DND-41 (cell line): ENCODE data around the gene ZNF783.
"Not testable (repeated sequence)": the region's sequence is repeated elsewhere in the genome, so short reads cannot be mapped to it uniquely, and the experiment has no call there.

Experiments used
- ATAC-seq: fragments of 200-7000 bp; cut with Tn5 transposase; 3 replicates; pipeline ENCODE4 v1.9.1; 2021; ENCODE audit warnings: low read depth; ENCODE audit not compliant: insufficient read depth
- DNase-seq: peaks from one replicate; pipeline ENCODE4 v3.0.0-alpha.2; 2020
- H2AFZ ChIP-seq: 2 replicates; pipeline ENCODE4 v1.6.0; 2012; ENCODE audit warnings: low read depth, low read length
- H3K27ac ChIP-seq: 2 replicates; pipeline ENCODE4 v1.5.1; 2012; ENCODE audit warnings: low read length, inconsistent platforms
- H3K27me3 ChIP-seq: fragments of 200-600 bp; sonication (generic); 2 replicates; pipeline ENCODE4 v1.6.0; 2012; ENCODE audit warnings: low read length, mild to moderate bottlenecking, inconsistent platforms; ENCODE audit not compliant: insufficient read depth, poor library complexity
- H3K36me3 ChIP-seq: 2 replicates; pipeline ENCODE4 v1.5.1; 2012; ENCODE audit warnings: low read length, inconsistent platforms; ENCODE audit not compliant: insufficient read depth
- H3K4me1 ChIP-seq: 2 replicates; pipeline ENCODE4 v1.5.1; 2012; ENCODE audit warnings: mild to moderate bottlenecking, low read length; ENCODE audit not compliant: insufficient read depth
- H3K4me2 ChIP-seq: 2 replicates; pipeline ENCODE4 v1.6.0; 2012; ENCODE audit warnings: mild to moderate bottlenecking, moderate library complexity, low read length, inconsistent platforms; ENCODE audit not compliant: insufficient read depth
- H3K4me3 ChIP-seq, 2 experiments: fragments of 200-600 bp in 1 of 2; shearing (Covaris generic) in 1 of 2; 2 replicates each; pipeline ENCODE4 v1.5.1; 2012 to 2016; ENCODE audit warnings: inconsistent platforms in 2 of 2, low read length in 2 of 2, mild to moderate bottlenecking in 2 of 2, low read depth in 1 of 2, moderate library complexity in 1 of 2
- H3K79me2 ChIP-seq: 2 replicates; pipeline ENCODE4 v1.6.0; 2012; ENCODE audit warnings: low read length, inconsistent platforms; ENCODE audit not compliant: insufficient read depth
- H3K9ac ChIP-seq: 2 replicates; pipeline ENCODE4 v1.6.0; 2012; ENCODE audit warnings: low read depth, mild to moderate bottlenecking, inconsistent platforms, low read length, moderate library complexity
- H3K9me3 ChIP-seq: 2 replicates; pipeline ENCODE4 v1.5.1; 2012; ENCODE audit warnings: low read length, moderate library complexity, mild to moderate bottlenecking, inconsistent platforms; ENCODE audit not compliant: insufficient read depth, severe bottlenecking
- H4K20me1 ChIP-seq: 2 replicates; pipeline ENCODE4 v1.6.0; 2012; ENCODE audit warnings: low read length; ENCODE audit not compliant: insufficient read depth
- CTCF ChIP-seq: IDR thresholded peaks from 2 replicates; pipeline ENCODE4 v1.5.1; 2012; ENCODE audit warnings: borderline replicate concordance, low read length, moderate library complexity, mild to moderate bottlenecking; ENCODE audit not compliant: poor library complexity, severe bottlenecking; ENCODE audit errors: extremely low read depth
- EZH2 ChIP-seq: IDR thresholded peaks from 3 replicates; pipeline ENCODE4 v1.6.1; 2012; ENCODE audit warnings: borderline replicate concordance, low read depth, mild to moderate bottlenecking, moderate library complexity, low read length, inconsistent platforms; ENCODE audit not compliant: severe bottlenecking

Gene ZNF783

GRCh38 chr7:149329766-149330334, 67.9 kb downstream of the ZNF783 start:
- TF ChIP-seq EZH2 (no peak), CTCF (no peak)
- Histone ChIP-seq H3K4me1 (no peaks in the 10 kb centered on the region), H3K36me3 (no peaks in the 10 kb centered on the region), H4K20me1 (no peaks in the 10 kb centered on the region), H3K27ac (no peak overlapping the region), H3K9ac (no peak overlapping the region), H2AFZ (no peak overlapping the region), H3K4me3 (no peak overlapping the region), H3K4me2 (no peak overlapping the region), H3K9me3 (peaks cover 2% of the 10 kb centered on the region), H3K79me2 (no peaks in the 10 kb centered on the region), H3K27me3 (no peaks in the 10 kb centered on the region)
- DNase-seq, result no peak
- no peak for ATAC-seq

- H3K4me2 ChIP-seq, result no peak overlapping the region
- no peak overlapping the region for H2AFZ ChIP-seq
- H3K4me3 ChIP-seq, result no peak overlapping the region
- H3K27me3 ChIP-seq, result no peaks in the 10 kb centered on the region
- H4K20me1 ChIP-seq, result no peaks in the 10 kb centered on the region
- H3K79me2 ChIP-seq, result no peaks in the 10 kb centered on the region
- no peak overlapping the region for H3K27ac ChIP-seq
- ATAC-seq (no peak), DNase-seq (no peak)
- no peaks in the 10 kb centered on the region for H3K4me1 ChIP-seq
- peaks cover 2% of the 10 kb centered on the region for H3K9me3 ChIP-seq
- no peaks in the 10 kb centered on the region for H3K36me3 ChIP-seq
- TF ChIP-seq CTCF (no peak), EZH2 (no peak)
- no peak overlapping the region for H3K9ac ChIP-seq
Observed at GRCh38 chr7:149330914-149331567, 69.0 kb downstream of the ZNF783 start.

GRCh38 chr7:149332602-149333320, 70.8 kb downstream of the ZNF783 start:
- not testable (repeated sequence) for H3K9me3 ChIP-seq, H3K36me3 ChIP-seq, H3K4me2 ChIP-seq, H4K20me1 ChIP-seq, H3K4me1 ChIP-seq, H3K27ac ChIP-seq, H3K9ac ChIP-seq, H2AFZ ChIP-seq, H3K27me3 ChIP-seq, ATAC-seq, DNase-seq, H3K79me2 ChIP-seq, H3K4me3 ChIP-seq

GRCh38 chr7:149333321-149333717, 71.3 kb downstream of the ZNF783 start:
- Histone ChIP-seq H3K4me1 (no peaks in the 10 kb centered on the region), H3K27ac (no peak overlapping the region)
- no peak for DNase-seq

More at GRCh38 chr7:149333321-149333717, 71.3 kb downstream of the ZNF783 start:
- Histone ChIP-seq H3K36me3 (no peaks in the 10 kb centered on the region), H3K9ac (no peak overlapping the region), H3K79me2 (no peaks in the 10 kb centered on the region), H3K4me3 (no peak overlapping the region), H3K9me3 (no peaks in the 10 kb centered on the region), H4K20me1 (no peaks in the 10 kb centered on the region), H2AFZ (no peak overlapping the region), H3K4me2 (no peak overlapping the region), H3K27me3 (no peaks in the 10 kb centered on the region)
- no peak for ATAC-seq
- TF ChIP-seq CTCF, result no peak
- TF ChIP-seq EZH2, result no peak
